C4-2B (cell line): ENCODE data around the gene DHRS1.

Source experiments
- H3K27ac ChIP-seq: fragments of 450-650 bp; 2 replicates; pipeline ENCODE4 v1.5.1; 2017
- ZFX ChIP-seq: fragments of 450-650 bp; IDR thresholded peaks from 2 replicates; pipeline ENCODE4 v1.6.1; 2017
- TF ChIP-seq, protein P1 (sequence below): fragments of 450-650 bp; conservative IDR thresholded peaks from 2 replicates; pipeline ENCODE4 v1.5.1; 2017; ENCODE audit warnings: mild to moderate bottlenecking

DHRS1 gene

DNA sequence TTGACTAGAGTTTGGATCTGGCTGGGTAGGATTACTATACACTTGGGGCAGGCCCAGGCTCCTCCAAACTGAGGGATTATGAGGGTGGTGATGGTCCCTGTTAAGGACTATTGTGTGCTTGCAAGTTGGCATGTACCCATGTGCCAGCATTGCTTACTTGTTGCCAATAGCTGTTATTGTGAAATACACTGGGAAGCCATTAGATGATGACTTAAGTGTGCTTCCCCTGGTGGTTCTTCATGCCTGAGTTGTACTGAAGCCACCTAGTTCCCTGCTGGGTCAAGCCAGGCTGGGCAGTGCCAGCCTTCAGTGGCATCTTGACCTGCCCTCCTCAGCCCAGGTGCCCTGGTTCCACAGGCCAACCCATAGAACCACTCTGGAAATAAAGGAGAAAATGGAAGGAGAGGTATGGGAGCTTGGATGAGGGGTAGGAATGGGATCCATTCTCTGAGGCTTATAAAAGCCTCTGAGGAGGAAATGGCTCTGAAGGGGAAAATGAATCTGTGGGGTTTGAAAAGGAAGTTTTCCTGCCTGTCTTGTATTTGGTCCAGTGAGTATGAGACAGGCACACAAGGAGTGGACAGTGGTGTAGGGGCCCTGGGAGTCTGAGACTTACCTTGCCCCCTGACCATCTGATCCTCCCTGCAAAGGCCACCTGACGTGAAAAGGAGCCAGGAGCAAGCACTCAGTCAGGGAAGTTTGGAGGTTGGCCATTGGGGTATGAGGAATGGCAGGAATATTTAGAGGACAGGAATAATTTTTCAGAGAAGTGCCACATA is 12.4 kb upstream of the DHRS1 start:
- no peak overlapping the region for H3K27ac ChIP-seq
- TF ChIP-seq, protein P1, sequence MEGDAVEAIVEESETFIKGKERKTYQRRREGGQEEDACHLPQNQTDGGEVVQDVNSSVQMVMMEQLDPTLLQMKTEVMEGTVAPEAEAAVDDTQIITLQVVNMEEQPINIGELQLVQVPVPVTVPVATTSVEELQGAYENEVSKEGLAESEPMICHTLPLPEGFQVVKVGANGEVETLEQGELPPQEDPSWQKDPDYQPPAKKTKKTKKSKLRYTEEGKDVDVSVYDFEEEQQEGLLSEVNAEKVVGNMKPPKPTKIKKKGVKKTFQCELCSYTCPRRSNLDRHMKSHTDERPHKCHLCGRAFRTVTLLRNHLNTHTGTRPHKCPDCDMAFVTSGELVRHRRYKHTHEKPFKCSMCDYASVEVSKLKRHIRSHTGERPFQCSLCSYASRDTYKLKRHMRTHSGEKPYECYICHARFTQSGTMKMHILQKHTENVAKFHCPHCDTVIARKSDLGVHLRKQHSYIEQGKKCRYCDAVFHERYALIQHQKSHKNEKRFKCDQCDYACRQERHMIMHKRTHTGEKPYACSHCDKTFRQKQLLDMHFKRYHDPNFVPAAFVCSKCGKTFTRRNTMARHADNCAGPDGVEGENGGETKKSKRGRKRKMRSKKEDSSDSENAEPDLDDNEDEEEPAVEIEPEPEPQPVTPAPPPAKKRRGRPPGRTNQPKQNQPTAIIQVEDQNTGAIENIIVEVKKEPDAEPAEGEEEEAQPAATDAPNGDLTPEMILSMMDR = no peak
- TF ChIP-seq ZFX = no peak

DNA sequence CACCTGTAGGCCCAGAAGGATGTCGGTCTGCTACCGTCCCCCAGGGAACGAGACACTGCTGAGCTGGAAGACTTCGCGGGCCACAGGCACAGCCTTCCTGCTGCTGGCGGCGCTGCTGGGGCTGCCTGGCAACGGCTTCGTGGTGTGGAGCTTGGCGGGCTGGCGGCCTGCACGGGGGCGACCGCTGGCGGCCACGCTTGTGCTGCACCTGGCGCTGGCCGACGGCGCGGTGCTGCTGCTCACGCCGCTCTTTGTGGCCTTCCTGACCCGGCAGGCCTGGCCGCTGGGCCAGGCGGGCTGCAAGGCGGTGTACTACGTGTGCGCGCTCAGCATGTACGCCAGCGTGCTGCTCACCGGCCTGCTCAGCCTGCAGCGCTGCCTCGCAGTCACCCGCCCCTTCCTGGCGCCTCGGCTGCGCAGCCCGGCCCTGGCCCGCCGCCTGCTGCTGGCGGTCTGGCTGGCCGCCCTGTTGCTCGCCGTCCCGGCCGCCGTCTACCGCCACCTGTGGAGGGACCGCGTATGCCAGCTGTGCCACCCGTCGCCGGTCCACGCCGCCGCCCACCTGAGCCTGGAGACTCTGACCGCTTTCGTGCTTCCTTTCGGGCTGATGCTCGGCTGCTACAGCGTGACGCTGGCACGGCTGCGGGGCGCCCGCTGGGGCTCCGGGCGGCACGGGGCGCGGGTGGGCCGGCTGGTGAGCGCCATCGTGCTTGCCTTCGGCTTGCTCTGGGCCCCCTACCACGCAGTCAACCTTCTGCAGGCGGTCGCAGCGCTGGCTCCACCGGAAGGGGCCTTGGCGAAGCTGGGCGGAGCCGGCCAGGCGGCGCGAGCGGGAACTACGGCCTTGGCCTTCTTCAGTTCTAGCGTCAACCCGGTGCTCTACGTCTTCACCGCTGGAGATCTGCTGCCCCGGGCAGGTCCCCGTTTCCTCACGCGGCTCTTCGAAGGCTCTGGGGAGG is 11.3 kb upstream of the DHRS1 start, which contains the start of gene LTB4R:
TSS of gene LTB4R (plus strand) at position 857 of the 959 bp plus-strand sequence. CDS start 4,150 bp downstream, outside the sequence.
- H3K27ac ChIP-seq = peak within 1 kb of the TSS; percentile 76
- TF ChIP-seq, protein P1 = peak; percentile 80
- peak; percentile 82 for TF ChIP-seq ZFX

GRCh38 chr14:24310265-24310645 is 10.7 kb upstream of the DHRS1 start:
- H3K27ac ChIP-seq = peak overlapping the region; percentile 76
- TF ChIP-seq, protein P1 = no peak

GRCh38 chr14:24309538-24310264 is 10.1 kb upstream of the DHRS1 start, which contains the start of gene LTB4R2:
LTB4R2 (plus strand) TSS chr14:24310140; CDS start chr14:24310665, 525 bp downstream.
- H3K27ac ChIP-seq = peak within 1 kb of the TSS; percentile 76

DNA sequence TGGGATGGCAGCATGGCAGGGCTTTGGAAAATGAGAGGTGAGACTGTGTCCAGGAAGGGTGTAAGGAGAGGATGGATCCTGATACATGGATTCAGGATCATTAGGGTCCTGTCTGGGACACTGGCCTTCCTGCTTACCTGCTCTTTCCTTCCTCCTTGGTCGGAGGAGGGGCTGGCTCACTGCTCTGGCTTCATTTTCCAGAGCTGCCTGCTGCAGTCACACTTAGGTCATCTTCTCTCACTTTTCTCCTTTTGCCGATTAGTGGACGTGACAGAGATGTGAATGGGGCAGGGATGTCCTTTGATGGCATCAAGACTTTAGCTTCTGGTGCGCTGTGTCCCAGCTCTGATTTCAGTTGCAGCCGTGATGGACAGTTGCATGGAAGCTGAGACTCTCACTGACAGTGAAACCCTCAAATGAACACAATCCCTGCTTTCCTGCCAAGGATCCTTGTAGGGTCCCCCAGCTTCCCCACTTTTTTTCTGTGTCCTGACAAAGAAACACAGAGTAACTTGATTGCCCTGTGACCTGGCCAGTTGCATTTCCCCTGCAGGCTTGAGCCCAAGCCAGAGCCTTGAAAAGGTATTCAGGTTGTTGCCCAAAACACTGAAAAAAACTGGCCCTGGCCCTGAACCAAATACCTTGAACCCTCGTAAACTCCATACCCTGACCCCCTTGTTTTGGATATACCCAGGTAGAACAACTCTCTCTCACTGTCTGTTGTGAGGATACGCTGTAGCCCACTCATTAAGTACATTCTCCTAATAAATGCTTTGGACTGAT is 9.0 kb upstream of the DHRS1 start:
- no peak for TF ChIP-seq ZFX
- TF ChIP-seq, protein P1 = peak; percentile 78
- no peak overlapping the region for H3K27ac ChIP-seq

More at GRCh38 chr14:24309538-24310264, 10.1 kb upstream of the DHRS1 start, which contains the start of gene LTB4R2:
- TF ChIP-seq, protein P1 = no peak
- no peak for TF ChIP-seq ZFX

GRCh38 chr14:24307575-24308341 is 8.2 kb upstream of the DHRS1 start, which contains the start of gene CIDEB:
CIDEB (minus strand) TSS chr14:24307977; CDS start chr14:24307858, 119 bp downstream.
- TF ChIP-seq, protein P1 = peak; percentile 94
- no peak for TF ChIP-seq ZFX
- H3K27ac ChIP-seq = no peak within 1 kb of the TSS
